Cardiac fibroblast (primary cell): ENCODE measurements around the gene REM1.

Experiments
- DNase-seq, 2 donors: peaks; one replicate each; pipeline versions ENCODE4 v3.0.0 to v3.0.0-alpha.2; 2010; ENCODE audit warnings: low read depth in 2 of 2
- H3K4me3 ChIP-seq, 2 donors: replicated peaks in 1 of 2; 1 replicate in 1 of 2; 2 replicates in 1 of 2; pipeline ENCODE4 v1.5.1; 2011; ENCODE audit warnings: low read depth in 2 of 2, low read length in 2 of 2, mild to moderate bottlenecking in 2 of 2, moderate library complexity in 1 of 2
- TF ChIP-seq, protein P1 (sequence below): IDR thresholded peaks from one replicate; pipeline ENCODE4 v1.5.1; 2011; ENCODE audit warnings: low read depth, mild to moderate bottlenecking, low read length, inconsistent platforms

The REM1 gene

GRCh38 chr20:31474097-31474436 lies 1.0 kb upstream of the REM1 start:
- H3K4me3 ChIP-seq, result no peak overlapping the region
- TF ChIP-seq, protein P1, sequence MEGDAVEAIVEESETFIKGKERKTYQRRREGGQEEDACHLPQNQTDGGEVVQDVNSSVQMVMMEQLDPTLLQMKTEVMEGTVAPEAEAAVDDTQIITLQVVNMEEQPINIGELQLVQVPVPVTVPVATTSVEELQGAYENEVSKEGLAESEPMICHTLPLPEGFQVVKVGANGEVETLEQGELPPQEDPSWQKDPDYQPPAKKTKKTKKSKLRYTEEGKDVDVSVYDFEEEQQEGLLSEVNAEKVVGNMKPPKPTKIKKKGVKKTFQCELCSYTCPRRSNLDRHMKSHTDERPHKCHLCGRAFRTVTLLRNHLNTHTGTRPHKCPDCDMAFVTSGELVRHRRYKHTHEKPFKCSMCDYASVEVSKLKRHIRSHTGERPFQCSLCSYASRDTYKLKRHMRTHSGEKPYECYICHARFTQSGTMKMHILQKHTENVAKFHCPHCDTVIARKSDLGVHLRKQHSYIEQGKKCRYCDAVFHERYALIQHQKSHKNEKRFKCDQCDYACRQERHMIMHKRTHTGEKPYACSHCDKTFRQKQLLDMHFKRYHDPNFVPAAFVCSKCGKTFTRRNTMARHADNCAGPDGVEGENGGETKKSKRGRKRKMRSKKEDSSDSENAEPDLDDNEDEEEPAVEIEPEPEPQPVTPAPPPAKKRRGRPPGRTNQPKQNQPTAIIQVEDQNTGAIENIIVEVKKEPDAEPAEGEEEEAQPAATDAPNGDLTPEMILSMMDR, result no peak
- no peak for DNase-seq

- peak overlapping the region; percentile 43 to 50 for H3K4me3 ChIP-seq
- DNase-seq, result no peak
- TF ChIP-seq, protein P1, result no peak
Measured at GRCh38 chr20:31475472-31476293, 595 bp downstream of the REM1 start.

DNA sequence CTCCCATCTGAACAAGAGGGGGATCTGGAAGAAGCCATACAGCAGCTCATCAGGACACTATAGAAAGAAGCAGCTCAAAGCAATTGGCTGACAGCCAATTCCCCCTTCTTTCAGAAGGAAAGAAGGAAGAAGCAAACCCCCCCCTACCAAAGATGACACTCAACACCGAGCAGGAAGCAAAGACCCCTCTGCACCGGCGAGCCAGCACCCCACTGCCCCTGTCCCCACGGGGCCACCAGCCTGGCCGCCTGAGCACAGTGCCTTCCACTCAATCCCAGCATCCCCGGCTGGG lies 1.2 kb downstream of the REM1 start:
- no peak for DNase-seq
- H3K4me3 ChIP-seq, result no peak overlapping the region
- TF ChIP-seq, protein P1, result no peak

DNA sequence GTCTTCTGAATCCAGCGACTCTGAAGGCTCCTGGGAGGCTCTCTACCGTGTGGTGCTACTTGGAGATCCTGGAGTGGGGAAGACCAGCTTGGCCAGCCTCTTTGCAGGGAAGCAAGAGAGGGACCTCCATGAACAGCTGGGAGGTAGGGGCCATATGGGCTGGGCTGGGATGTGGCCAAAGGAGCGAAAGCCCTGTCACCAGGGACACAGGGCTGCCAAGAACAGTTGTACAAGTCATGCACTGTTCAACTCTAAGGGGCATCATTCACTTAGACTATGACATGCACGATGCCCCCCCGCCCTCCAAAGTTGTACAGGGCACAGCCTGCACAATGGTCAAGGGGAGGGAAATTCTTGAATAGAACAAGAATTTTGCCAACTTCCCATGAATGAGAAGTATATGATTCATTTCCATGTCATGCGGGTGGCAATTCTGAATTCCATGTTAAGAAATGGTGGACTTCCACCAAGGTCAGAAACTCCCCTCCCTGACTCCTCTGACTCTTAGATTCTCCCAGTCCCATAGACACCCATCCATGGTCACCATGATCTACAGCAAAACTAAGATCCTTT lies 1.6 kb downstream of the REM1 start:
- DNase-seq, result peak; percentile 28 to 65
- H3K4me3 ChIP-seq, result no peak overlapping the region
- TF ChIP-seq, protein P1, result no peak

DNA sequence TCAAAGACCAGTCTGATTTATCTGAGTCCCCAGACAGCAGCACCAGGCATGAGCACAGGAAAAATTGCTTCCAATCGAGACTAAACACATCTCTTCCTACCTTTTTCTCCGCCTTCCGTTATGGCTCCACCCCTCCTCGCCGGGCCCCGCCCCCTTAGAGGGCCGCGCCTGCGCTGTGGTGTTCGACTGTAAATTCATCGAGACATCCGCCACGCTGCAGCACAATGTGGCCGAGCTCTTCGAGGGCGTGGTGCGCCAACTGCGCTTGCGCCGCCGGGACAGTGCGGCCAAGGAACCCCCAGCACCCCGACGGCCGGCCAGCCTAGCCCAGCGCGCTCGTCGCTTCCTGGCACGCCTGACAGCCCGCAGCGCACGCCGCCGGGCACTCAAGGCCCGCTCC lies 8.9 kb downstream of the REM1 start:
- H3K4me3 ChIP-seq, result no peak overlapping the region
- TF ChIP-seq, protein P1, result no peak
- DNase-seq, result no peak

- H3K4me3 ChIP-seq, result peak overlapping the region; percentile 13 to 30
- TF ChIP-seq, protein P1, result no peak
- DNase-seq, result peak; percentile 59 to 92
Measured at GRCh38 chr20:31485450-31486339, 10.6 kb downstream of the REM1 start.
